HepG2 (cell line): ENCODE data around the gene GRIN2C. TPM values are rescaled to one million over a fixed set of nuclear protein-coding genes. Genes with fewer than 3 reads are reported as not detected.

ENCODE experiments used
- AGO2 ChIP-seq: fragments of 200-400 bp; formaldehyde crosslinking; optimal IDR thresholded peaks from 2 replicates; pipeline ENCODE3; 2017; ENCODE audit warnings: mild to moderate bottlenecking, low read depth, low read length, moderate library complexity
- DNMT1 ChIP-seq: sonication (generic); formaldehyde crosslinking; IDR thresholded peaks from 2 replicates; pipeline ENCODE4 v1.5.1; 2020; ENCODE audit warnings: mild to moderate bottlenecking, missing genetic modification reagents
- ELF1 ChIP-seq: sonication (generic); formaldehyde crosslinking; IDR thresholded peaks from 2 replicates; pipeline ENCODE4 v1.4.0; 2020; ENCODE audit warnings: missing genetic modification reagents
- HNF1B ChIP-seq: sonication (generic); formaldehyde crosslinking; IDR thresholded peaks from 2 replicates; pipeline ENCODE4 v1.5.1; 2020; ENCODE audit warnings: mild to moderate bottlenecking, moderate library complexity, missing genetic modification reagents
- HNRNPH1 ChIP-seq: fragments of 200-400 bp; formaldehyde crosslinking; optimal IDR thresholded peaks from 2 replicates; pipeline ENCODE3; 2017; ENCODE audit warnings: mild to moderate bottlenecking, low read depth, low read length
- HOXA3 ChIP-seq: sonication (generic); formaldehyde crosslinking; IDR thresholded peaks from 2 replicates; pipeline ENCODE4 v1.5.0; 2020; ENCODE audit warnings: missing genetic modification reagents
- MBD4 ChIP-seq: IDR thresholded peaks from 2 replicates; pipeline ENCODE4 v1.6.1; 2012; ENCODE audit warnings: low read length, inconsistent platforms, borderline replicate concordance
- PBX3 ChIP-seq: sonication (generic); formaldehyde crosslinking; IDR thresholded peaks from 2 replicates; pipeline ENCODE4 v1.8.1; 2023; ENCODE audit warnings: missing genetic modification reagents, inconsistent platforms, borderline replicate concordance
- POGK ChIP-seq: sonication (generic); formaldehyde crosslinking; conservative IDR thresholded peaks from 2 replicates; pipeline ENCODE4 v1.8.0; 2022; ENCODE audit warnings: mild to moderate bottlenecking, moderate library complexity, missing genetic modification reagents
- PRMT3 ChIP-seq: sonication (generic); formaldehyde crosslinking; IDR thresholded peaks from 2 replicates; pipeline ENCODE4 v1.8.1; 2022; ENCODE audit warnings: low read depth, mild to moderate bottlenecking, moderate library complexity, missing genetic modification reagents, borderline replicate concordance
- RFX3 ChIP-seq: IDR thresholded peaks from 2 replicates; pipeline ENCODE4 v1.6.1; 2016; ENCODE audit warnings: missing biosample characterization, missing genetic modification reagents
- RNF219 ChIP-seq: sonication (generic); formaldehyde crosslinking; IDR thresholded peaks from 2 replicates; pipeline ENCODE4 v1.5.0; 2020; ENCODE audit warnings: mild to moderate bottlenecking, missing genetic modification reagents
- TCF7L2 ChIP-seq: IDR thresholded peaks from 2 replicates; pipeline ENCODE4 v1.6.1; 2011; ENCODE audit warnings: mild to moderate bottlenecking, low read depth, low read length, moderate library complexity
- XBP1 ChIP-seq: sonication (generic); formaldehyde crosslinking; IDR thresholded peaks from 2 replicates; pipeline ENCODE4 v1.5.0; 2020; ENCODE audit warnings: missing genetic modification reagents
- ZNF124 ChIP-seq: sonication (generic); formaldehyde crosslinking; IDR thresholded peaks from 2 replicates; pipeline ENCODE4 v1.4.0; 2020; ENCODE audit warnings: missing genetic modification reagents
- ZNF263 ChIP-seq: sonication (generic); formaldehyde crosslinking; IDR thresholded peaks from 2 replicates; pipeline ENCODE4 v1.4.0; 2020; ENCODE audit warnings: missing genetic modification reagents
- ZNF337 ChIP-seq: sonication (generic); formaldehyde crosslinking; IDR thresholded peaks from 2 replicates; pipeline ENCODE4 v1.5.1; 2020; ENCODE audit warnings: missing genetic modification reagents, low read depth, mild to moderate bottlenecking, borderline replicate concordance
- ZNF367 ChIP-seq: sonication (generic); formaldehyde crosslinking; IDR thresholded peaks from 2 replicates; pipeline ENCODE4 v1.4.0; 2020; ENCODE audit warnings: missing genetic modification reagents, borderline replicate concordance
- ZNF431 ChIP-seq: sonication (generic); formaldehyde crosslinking; IDR thresholded peaks from 2 replicates; pipeline ENCODE4 v1.9.0; 2022; ENCODE audit warnings: missing genetic modification reagents, low read depth, mild to moderate bottlenecking, borderline replicate concordance
- ZNF558 ChIP-seq: sonication (generic); formaldehyde crosslinking; IDR thresholded peaks from 2 replicates; pipeline ENCODE4 v1.9.0; 2022; ENCODE audit warnings: mild to moderate bottlenecking, missing genetic modification reagents, borderline replicate concordance
- ZNF580 ChIP-seq: IDR thresholded peaks from 2 replicates; pipeline ENCODE4 v1.6.1; 2016; ENCODE audit warnings: low read depth, borderline replicate concordance
- ZNF652 ChIP-seq: IDR thresholded peaks from 2 replicates; pipeline ENCODE4 v1.6.1; 2016; ENCODE audit warnings: low read depth, borderline replicate concordance
- ZNF7 ChIP-seq: IDR thresholded peaks from 2 replicates; pipeline ENCODE4 v1.6.1; 2016; ENCODE audit warnings: missing biosample characterization, missing genetic modification reagents
- polyA plus RNA-seq, 8 experiments: library from polyadenylated mRNA; depleted of rRNA in 3 of 8; stranded (reverse) in 7 of 8; unstranded in 1 of 8; fragments of >200 nt; fragmentation: Illumina TruSeq in 4 of 8; extraction: Trizol in 4 of 8; gene quantifications; 2 replicates each; pipeline versions ENCODE4 v1.2.1 to v1.2.3, GENCODE V29; 2011 to 2016; ENCODE audit warnings: low read depth in 4 of 8, missing spikeins in 1 of 8, mixed read lengths in 1 of 8; ENCODE audit not compliant: insufficient read depth in 1 of 8
- total RNA-seq, 5 experiments: library from RNA; depleted of rRNA; stranded (reverse); fragments of >200 nt; fragmentation: Illumina TruSeq; extraction: Trizol; gene quantifications; 2 replicates each; pipeline ENCODE4 v1.2.3, GENCODE V29; 2016; ENCODE audit warnings: low read depth in 1 of 5

GRIN2C gene
- total and polyA plus RNA-seq, 2 of the 13 experiments (the other 11 are each of a cell fraction or from before 2014, with no cell fraction given): 0.03 to 0.11 TPM

- TF ChIP-seq ZNF580 (CRISPR knock-in tag) (peak; percentile 56; the same call in 1 of the 2 replicates), ZNF7 (CRISPR knock-in tag) (no peak), ZNF431 (0 out of 2 replicates have a peak, but pooled peaks have one; percentile 23), ZNF558 (CRISPR knock-in tag) (peak; percentile 51; the same call in 1 of the 2 replicates), DNMT1 (CRISPR knock-in tag) (no peak), ZNF263 (CRISPR knock-in tag) (no peak; the same call in 1 of the 2 replicates), TCF7L2 (no peak), AGO2 (peak; percentile 46), HNF1B (peak; percentile 72), ELF1 (CRISPR knock-in tag) (peak; percentile 99), POGK (no peak), XBP1 (no peak), ZNF124 (peak; percentile 68; the same call in 1 of the 2 replicates), PBX3 (no peak), RFX3 (no peak), HOXA3 (CRISPR knock-in tag) (peak; percentile 91), ZNF367 (CRISPR knock-in tag) (no peak), RNF219 (CRISPR knock-in tag) (no peak), ZNF652 (CRISPR knock-in tag) (0 out of 2 replicates have a peak, but pooled peaks have one; percentile 6), MBD4 (no peak), ZNF337 (CRISPR knock-in tag) (peak; percentile 2), HNRNPH1 (no peak), PRMT3 (CRISPR knock-in tag) (no peak)
Observed at GRCh38 chr17:74873037-74873873, 13.6 kb upstream of the GRIN2C start (continued).
